CD4-positive, alpha-beta T cell treated with Interleukin-15 for 4 hours (primary cell): Measurements from ENCODE around the gene CBY1.
"Not testable (repeated sequence)": the region's sequence is repeated elsewhere in the genome, so short reads cannot be mapped to it uniquely, and the experiment has no call there.

Experiments
- DNase-seq: peaks from one replicate; pipeline ENCODE4 v3.0.0-alpha.2; 2020; ENCODE audit warnings: low spot score

Gene CBY1

DNA sequence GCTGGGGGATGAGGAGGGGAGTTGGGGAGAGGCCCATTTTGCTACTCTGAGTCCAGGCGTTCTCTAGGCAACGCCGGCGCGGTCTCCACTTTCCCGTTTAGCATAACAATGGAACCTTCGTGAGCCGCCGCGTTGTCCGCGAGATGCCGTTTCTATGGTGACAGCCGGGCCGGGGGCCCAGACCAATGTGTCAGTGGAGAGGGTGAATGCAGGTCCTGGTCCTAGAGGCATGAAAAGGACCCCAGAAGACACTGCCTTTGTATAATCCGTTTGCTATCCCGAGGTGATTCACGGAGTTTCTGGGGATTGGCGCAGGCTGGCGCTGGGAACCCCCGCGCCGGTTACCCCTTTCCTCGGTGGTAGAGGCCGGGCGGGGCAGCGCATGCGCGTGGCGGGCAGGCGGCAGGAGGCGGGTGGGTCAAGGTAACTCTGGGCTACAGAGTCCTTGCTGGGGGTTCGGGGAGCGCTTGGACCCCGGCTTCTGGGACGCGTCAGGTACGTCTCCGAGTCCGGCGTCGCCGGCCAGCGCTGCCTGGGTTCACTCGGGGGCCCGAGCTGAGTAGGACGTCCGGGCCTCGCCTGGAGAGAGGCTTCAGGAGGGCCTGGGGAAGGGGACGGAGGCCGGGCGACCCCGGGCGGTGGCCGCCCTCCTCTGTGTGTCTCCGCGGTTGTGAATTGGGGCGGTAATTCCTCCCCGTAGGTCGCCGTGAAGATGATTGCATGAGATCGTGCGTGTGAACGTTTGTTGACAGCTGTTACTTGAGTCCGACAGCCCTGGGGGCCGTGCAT, at the start of gene CBY1, which contains the start of gene FAM227A:
CBY1 (plus strand) TSS at position 383 of the 789 bp plus-strand sequence. CDS start 11,417 bp downstream, outside the sequence.
FAM227A (minus strand) TSS at position 137 of the 789 bp plus-strand sequence. CDS start 6,224 bp downstream, outside the sequence.
- peak; percentile 86 for DNase-seq

DNA sequence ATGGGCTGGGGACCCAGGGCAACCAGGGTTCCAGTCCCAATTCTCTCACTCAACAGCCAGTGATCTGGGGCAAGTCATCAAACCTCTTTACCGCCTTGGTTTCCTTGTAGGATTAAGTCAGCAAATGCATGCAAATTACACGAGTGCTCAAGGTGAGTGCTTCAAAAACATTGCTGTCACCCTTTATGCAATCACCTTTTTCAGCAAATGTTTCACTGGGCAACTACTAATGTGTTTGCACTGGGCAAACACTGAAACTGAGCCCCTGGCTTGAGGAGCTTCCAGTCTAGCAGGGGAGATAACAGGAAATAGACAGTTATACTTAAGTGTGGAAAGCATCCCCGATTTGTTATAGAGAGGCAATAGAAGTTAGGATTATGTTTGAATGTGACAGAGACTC, 48.8 kb upstream of the CBY1 start:
- DNase-seq = no peak

DNA sequence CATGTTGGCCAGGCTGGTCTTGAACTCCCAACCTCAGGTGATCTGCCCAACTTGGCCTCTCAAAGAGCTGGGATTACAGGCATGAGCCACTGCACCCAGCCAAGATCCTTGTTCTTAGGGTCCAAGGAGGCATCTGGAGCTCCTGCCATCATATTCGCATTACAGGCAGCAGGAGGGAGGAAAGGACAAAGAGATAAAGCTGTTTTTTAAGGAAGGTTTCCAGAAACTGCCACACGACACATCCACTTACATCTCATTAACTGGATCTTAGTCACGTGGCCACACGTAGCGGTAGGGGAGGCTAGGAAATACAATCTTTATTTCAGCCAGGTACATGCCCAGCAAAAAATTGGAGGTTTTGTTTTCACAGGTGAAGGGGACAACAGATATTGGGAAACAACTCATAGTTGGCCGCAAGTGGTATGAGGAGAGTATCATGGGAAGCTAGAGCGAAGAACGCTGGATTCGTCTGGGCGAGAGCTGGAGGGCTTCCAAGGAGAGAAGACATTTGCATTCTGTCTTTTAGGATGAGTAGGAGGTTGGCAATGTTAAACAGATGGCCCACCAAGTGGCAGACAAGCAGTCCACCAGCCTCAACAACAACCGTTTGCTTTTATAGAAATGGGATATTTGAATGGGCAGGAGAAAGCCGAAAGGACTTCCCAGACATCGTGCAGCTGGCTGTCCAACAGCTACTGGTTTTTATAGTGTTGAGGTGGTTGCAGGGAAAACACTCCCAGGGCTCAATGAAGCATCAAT, 47.3 kb upstream of the CBY1 start:
- DNase-seq = no peak

DNA sequence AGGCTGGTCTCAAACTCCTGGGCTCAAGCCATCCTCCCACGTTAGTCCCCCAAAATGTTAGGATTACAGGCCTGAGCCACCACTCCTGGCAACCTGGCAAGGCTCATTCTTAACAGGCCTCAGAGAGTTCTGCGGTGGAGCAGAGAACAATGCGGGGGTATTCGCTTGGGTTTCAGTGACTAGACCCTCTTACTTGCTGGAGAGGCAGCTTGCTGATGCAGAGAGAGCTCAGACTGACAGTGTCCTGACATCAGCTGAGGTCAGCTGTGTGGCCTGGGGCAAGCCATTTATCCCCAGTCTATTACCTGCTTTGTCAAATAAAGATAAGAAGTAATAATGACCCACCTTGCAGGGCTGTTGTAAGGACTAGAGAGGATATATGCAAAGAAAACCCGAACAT, 46.2 kb upstream of the CBY1 start:
- no peak for DNase-seq

DNA sequence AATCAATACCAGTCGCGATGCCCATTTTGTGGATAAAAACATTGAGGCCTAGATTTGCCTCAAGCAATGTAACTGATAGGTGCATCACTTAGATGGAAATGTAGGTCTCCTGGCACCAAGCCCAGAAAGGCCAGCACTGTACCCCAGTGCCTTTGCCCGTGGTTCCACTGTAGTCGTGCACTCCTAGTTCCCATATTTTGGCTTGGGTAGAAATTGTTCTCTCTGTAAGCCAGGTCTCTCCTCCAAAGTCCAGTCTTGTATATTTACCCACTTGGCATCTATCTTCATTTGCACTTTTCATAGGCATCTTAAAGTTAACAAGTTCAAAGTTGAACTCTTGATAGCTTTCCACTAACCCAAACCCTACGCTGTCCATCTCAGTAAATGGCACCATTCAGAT, 44.9 kb upstream of the CBY1 start:
- no peak for DNase-seq

DNA sequence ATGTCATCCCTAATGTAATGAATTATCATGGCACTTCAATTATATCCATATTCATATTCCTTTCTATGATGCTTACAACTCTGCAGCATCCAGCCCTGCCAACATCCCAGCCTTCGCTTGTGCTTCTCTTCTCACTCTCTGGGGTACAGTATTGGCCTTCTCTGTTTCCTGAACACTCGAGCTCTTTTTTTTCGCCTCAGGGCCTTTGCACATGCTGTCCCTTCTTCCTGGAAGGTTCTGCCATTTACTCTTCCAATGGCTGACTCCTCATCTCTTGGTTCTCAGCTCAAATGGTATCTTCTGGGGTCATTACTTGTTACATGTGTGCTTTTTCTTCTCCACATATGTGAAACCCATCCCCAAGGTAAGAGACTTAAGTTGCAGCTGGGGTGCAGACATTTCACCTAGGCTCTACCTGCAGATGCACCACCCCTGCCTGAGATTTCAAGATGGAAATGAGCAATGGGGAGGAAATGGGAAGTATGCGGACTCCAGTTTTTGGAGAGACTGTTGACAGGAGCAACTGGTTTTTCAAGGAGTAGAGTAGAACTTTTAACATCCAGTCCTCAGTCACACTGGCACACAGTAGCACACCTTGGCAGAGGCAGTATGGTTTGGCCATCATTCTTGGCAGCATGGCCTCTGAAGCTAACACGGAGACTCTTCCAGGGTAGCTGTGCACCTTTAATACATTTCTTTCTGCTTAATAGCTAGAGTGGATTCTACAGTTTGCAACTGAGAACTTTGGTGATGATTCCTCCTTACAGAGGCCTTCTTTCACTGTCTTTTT, 44.0 kb upstream of the CBY1 start:
- DNase-seq = no peak

DNA sequence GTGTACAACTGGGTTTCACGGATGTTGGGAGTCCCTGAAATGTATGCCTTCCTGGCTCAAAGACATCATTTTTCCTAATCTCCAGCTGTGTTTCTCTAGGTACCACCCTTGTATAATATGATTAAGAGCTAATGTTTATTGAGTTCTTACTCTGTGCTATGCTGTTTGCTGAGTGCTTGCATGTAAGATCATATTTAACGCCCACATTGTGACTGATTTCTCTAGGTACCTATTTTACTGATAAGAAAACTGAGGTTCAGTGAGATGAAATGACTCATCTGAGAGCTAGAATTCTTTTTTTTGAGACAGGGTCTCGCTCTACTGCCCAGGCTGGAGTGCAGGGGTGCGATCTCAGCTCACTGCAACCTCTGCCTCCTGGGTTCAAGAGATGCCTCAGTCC, 42.9 kb upstream of the CBY1 start:
- no peak for DNase-seq

DNA sequence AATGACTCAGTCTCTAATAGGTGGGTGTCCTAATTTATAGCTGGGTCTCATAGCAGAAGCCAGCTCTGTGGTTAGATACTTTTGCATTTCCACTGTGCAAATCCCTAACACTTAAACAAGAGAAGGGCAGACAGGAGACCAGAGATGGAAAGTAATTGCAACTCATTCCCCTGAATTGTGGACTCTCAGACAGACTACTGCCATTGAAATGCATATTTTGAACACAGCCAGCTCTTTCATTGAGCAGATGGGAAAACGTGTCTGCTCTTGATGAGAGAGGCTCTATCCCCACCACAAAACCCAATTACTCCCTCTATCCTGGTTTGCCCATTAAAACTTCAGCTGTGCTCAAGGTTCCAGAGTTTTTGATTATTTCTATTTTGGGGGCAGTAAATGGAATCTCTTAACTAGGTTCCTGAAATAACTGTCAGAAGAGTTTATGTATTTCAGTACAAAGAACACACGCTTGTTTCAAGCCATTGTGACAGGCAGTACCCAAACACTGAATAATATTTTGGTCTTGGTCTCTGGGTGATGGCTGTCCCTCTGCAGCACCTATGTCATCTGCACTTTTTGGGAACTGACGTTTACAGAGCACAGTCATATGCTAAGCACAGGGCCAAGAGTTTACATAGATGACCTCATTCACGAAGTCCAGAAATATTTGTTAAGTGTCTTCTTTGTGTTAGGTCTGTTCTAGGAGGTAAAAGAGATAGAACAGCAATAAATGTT, 41.9 kb upstream of the CBY1 start:
- no peak for DNase-seq

DNA sequence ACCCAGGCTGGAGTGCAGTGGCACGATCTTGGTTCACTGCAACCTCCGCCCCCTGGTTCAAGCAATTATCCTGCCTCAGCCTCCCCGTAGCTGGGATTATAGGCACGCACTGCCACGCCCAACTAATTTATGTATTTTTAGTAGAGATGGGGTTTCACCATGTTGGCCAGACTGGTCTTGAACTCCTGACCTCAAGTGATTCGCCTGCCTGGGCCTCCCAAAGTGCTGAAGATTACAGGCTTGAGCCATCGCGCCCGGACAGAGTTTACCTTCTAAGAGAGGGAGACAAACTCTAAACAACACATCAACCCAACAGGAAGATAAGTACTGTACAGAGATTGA, 41.4 kb upstream of the CBY1 start:
- DNase-seq = not testable (repeated sequence)

DNA sequence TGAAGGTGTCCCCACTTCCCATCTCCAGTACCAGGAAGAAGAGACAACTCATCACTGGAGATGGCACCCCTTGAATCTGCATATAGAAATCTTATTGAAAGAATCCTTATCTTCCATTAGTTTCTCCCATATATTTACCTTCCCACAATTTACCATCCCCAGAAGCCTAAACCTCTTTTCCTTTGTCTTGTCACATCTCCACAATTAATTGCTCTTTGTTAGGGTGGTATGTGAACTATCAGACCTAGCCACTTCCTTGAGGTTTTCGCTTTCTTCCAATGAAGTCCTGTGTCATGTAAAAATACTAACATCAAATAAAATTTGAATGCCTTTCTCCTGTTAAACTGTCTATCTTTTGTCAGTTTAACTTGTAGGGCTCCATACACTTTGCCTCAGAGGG, 38.2 kb upstream of the CBY1 start:
- no peak for DNase-seq

DNA sequence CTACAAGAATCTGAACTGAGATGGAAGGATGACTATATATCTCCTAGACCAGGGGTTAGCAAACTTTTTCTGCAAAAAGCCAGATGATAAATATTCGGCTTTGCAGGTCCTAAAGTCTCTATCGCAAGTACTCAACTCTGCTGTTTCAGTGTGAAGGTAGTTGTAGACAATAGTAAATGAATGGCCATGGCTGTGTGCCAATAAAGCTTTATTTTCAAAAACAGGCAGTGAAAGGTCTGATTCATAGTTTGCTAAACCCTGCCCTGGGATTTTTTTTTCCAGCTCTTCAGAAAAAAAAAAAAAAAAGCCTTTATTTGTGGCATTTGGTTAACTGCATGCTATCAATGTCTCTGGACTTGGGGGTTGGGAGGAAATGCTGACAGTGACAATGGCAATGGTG, 37.8 kb upstream of the CBY1 start:
- no peak for DNase-seq

DNA sequence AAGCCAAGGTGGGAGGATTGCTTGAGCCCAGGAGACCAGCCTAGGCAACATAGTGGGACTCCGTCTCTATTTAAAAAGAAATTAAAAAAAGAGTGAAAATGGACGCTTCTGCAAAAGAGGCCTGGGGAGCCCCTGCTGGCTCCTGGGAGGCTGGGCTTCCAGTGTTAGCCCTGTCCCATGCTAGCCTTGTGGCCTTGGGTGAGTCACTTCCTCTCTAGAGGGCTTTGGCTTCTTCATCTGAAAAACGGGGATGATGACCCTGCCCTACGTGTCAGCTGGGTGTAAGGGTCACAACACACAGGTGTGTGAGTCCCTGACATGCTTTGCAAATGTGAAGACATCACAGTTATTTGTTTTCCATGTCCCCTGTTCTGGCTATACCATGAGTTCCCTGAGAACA, 33.1 kb upstream of the CBY1 start:
- no peak for DNase-seq

DNA sequence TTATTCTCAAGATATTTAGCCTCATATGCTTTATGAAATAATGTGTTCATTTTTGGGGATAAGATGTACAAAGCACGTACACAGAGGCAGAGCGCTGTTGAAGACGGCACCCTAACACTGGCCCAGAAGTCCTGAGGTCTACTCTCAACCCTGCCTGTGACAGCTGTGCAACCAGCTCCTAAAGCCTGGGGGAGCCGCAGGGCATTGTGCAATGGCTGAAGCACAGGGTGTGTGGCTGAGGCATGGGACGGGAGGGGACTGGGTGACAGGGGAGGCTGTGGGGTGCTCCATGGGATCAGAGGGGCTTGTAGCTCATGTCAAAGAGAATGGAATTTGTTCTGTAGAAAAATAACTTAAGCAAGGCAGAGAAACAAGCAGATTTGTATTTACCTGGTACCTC, 28.0 kb upstream of the CBY1 start:
- DNase-seq = no peak

DNA sequence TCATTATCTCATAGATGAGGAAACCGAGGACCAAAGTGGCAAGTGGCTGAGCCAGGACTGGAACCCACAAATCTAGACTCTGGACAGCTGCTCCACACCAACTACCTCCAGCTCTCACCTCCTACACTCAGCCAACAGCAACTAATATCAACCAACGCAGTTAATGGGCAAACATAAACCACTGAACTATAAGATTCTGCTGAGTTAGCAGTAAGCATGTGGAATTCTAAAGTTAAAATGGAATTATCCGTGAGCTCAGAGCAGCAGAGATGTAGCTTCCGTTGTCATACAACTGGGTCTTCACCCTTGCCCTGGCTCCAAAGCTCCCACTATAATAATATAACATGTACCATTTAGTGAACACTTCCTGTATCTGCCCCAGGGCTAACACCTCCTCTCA, 27.3 kb upstream of the CBY1 start:
- no peak for DNase-seq

DNA sequence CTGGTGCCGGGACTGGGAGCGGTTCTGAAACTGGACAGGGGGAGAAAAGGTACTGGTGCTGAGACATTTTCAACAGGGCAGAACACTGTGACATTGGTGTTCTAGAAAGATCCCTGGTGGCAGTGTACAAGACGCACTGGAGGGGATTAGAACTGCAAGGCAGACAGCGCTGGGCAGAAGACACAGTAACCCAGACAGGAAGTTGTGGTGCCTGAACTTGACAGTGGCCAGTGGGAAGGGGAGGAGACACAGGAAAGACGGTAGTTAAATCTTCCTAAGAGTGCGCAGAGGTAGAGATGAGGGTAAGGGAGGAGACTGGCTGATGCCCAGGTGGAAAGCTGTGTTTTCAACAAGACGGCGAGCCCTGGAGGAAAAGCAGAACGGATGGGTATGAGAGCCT, 24.7 kb upstream of the CBY1 start:
- no peak for DNase-seq

DNA sequence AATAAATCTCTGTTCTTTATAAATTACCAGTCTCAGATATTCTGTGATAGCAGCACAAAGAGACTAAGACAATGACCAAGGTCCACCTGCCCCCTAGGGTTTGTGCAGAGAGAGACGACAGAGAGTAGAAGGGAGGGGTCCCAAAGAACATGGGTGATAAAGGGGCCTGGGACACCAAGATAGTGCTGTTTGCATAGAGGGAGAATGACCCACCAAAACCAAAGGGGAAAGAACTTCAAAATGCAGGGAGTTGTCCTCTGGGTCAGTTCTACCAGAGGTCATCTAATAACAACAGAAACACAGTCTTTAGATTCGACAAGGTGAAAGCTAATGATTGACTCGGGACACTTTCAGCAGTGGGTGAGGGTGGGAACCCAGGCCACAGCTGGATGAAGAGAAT, 23.9 kb upstream of the CBY1 start:
- no peak for DNase-seq

DNA sequence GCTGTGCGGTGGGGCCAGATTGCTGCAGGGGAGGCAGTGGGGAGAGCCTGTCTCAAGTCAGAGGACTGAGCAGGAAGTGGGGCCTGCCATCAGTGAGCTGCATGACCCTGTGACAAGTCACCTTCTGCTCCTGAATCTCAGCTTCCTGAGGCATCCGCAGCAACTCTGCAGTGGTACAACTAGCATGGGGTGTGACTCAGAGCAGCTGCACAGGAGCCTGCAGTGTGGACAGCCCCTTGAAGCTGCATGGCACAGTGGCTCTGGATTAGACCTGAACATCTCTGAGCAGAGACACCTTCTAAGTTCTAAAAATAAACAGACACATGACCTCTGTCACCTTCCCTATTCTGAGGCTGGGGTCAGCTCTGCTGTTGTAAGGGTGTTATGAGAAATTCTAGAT, 18.2 kb upstream of the CBY1 start:
- DNase-seq = no peak

DNA sequence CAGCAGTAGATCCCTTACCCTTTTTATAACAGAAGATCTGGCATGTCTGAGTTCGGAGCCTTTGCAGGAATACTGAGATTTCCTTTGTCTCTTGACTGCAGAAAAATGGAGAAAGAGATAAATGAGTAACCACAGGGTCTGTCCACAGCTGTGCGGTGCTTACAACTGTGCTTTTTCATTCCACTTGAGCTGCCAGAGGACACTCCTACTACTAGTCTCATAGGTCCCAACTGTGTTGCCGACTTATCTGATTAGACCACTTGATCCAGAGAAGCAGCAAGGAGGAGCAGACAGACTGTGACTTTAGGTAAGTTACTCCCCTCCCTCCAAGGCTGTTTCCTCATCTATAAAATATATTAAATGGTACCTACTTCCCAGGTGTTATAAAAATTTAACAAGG, 17.7 kb upstream of the CBY1 start:
- DNase-seq = no peak

DNA sequence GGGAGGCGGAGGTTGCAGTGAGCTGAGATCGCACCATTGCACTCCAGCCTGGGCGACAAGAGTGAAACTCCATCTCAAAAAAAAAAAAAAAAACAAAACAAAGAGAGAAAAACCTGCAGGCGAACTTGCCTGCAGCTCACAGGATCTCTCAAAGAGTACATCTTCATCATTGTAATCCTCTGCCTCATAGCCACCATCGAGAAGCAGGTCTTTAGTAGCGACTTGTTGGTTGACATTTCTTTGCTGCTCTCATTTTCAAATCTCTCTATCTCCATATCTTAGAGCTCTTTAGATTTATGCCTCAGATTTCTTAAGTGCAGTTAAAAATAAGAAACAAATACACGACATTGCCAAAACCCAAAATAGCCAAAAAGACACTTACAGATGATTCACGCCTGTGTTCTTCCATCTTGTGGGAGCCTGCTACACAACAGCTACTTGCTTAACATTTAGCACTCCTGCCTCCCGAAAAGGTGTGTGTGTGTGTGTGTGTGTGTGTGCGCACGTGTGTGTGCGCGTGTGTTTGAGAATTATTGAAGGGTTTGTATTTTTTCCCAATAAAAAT, 14.9 kb upstream of the CBY1 start:
- DNase-seq = no peak

DNA sequence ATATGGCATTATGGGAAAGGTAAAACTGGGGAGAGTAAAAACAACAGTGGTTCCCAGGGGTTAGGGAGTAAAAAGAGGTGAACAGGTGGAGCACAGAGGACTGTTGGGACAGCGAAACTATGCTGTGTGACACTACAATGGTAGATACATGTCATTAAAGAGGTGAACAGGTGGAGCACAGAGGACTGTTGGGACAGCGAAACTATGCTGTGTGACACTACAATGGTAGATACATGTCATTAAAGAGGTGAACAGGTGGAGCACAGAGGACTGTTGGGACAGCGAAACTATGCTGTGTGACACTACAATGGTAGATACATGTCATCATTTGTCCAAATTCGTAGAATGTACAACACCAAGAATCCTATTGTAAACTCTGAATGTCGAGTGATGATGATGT, 12.2 kb upstream of the CBY1 start:
- DNase-seq = not testable (repeated sequence)

DNA sequence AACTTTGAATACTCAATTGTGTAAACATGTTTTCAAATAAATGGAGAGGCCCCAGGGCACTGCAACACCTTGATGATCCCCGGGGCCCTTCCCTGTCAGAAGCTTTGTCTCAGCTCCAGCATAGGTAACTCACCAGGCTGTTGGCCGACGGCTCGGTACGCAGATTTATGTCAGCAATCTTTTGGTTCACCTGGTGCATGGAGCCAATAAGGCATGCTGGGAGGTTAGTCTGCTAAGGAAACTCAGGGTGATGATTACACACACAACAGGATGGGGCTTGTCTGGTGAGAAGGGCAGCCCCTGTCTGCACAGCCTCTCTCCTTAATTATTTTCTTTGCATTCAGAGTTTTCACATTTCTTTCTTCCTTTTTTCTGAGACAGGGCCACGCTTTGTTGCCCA, 11.0 kb upstream of the CBY1 start:
- DNase-seq = no peak
